Astrocyte (in vitro differentiated cells and primary cell): ENCODE data around the gene UNC93A. TPM values are rescaled to one million over a fixed set of nuclear protein-coding genes. Genes with fewer than 3 reads are reported as not detected.
"Not testable (repeated sequence)": the region's sequence is repeated elsewhere in the genome, so short reads cannot be mapped to it uniquely, and the experiment has no call there.

Experiments
- DNase-seq: peaks from one replicate; pipeline ENCODE4 v3.0.0-alpha.2; 2010; ENCODE audit warnings: low read depth
- FAIRE-seq: peaks from 2 replicates; lab custom pipeline; 2011; peaks lifted over from hg19 to GRCh38; lab: Jason Lieb, UNC
- H2AFZ ChIP-seq: 2 replicates; pipeline ENCODE4 v1.6.0; 2012; ENCODE audit warnings: low read depth, low read length, inconsistent platforms
- H3K27ac ChIP-seq: 2 replicates; pipeline ENCODE4 v1.5.1; 2011; ENCODE audit warnings: low read depth, low read length, inconsistent platforms
- H3K27me3 ChIP-seq: 2 replicates; pipeline ENCODE4 v1.6.0; 2011; ENCODE audit warnings: low read length, inconsistent platforms; ENCODE audit not compliant: insufficient read depth
- H3K36me3 ChIP-seq: 2 replicates; pipeline ENCODE4 v1.5.1; 2011; ENCODE audit warnings: low read length, inconsistent platforms; ENCODE audit not compliant: insufficient read depth
- H3K4me1 ChIP-seq: 2 replicates; pipeline ENCODE4 v1.5.1; 2011; ENCODE audit warnings: low read length, inconsistent platforms; ENCODE audit not compliant: insufficient read depth
- H3K4me2 ChIP-seq: 2 replicates; pipeline ENCODE4 v1.6.0; 2012; ENCODE audit warnings: low read length, inconsistent platforms
- H3K4me3 ChIP-seq: 2 replicates; pipeline ENCODE4 v1.5.1; 2011; ENCODE audit warnings: low read depth, mild to moderate bottlenecking, low read length, inconsistent platforms; ENCODE audit not compliant: insufficient read depth
- H3K79me2 ChIP-seq: 2 replicates; pipeline ENCODE4 v1.6.0; 2012; ENCODE audit warnings: mild to moderate bottlenecking, low read length, inconsistent platforms; ENCODE audit not compliant: insufficient read depth
- H3K9ac ChIP-seq: 2 replicates; pipeline ENCODE4 v1.6.0; 2012; ENCODE audit warnings: mild to moderate bottlenecking, low read length, inconsistent platforms
- H3K9me3 ChIP-seq: 2 replicates; pipeline ENCODE4 v1.5.1; 2012; ENCODE audit warnings: low read depth, mild to moderate bottlenecking, low read length, inconsistent platforms; ENCODE audit not compliant: insufficient read depth
- H4K20me1 ChIP-seq: 2 replicates; pipeline ENCODE4 v1.6.0; 2012; ENCODE audit warnings: low read length, inconsistent platforms; ENCODE audit not compliant: insufficient read depth
- H3K27ac Mint-ChIP-seq: one replicate; pipeline ENCODE4 v1.8.0; 2021; ENCODE audit warnings: mild to moderate bottlenecking, mixed read lengths; ENCODE audit not compliant: unreplicated experiment
- H3K27me3 Mint-ChIP-seq: one replicate; pipeline ENCODE4 v1.8.0; 2021; ENCODE audit warnings: low read depth, mixed read lengths; ENCODE audit not compliant: unreplicated experiment
- H3K36me3 Mint-ChIP-seq: one replicate; pipeline ENCODE4 v1.8.0; 2021; ENCODE audit warnings: low read depth, mixed read lengths; ENCODE audit not compliant: unreplicated experiment
- H3K4me1 Mint-ChIP-seq: one replicate; pipeline ENCODE4 v1.8.0; 2021; ENCODE audit warnings: low read depth, mixed read lengths; ENCODE audit not compliant: unreplicated experiment
- H3K4me3 Mint-ChIP-seq: one replicate; pipeline ENCODE4 v1.8.0; 2021; ENCODE audit warnings: mild to moderate bottlenecking, moderate library complexity, mixed read lengths; ENCODE audit not compliant: unreplicated experiment
- H3K9me3 Mint-ChIP-seq: one replicate; pipeline ENCODE4 v1.8.0; 2021; ENCODE audit warnings: mild to moderate bottlenecking, mixed read lengths; ENCODE audit not compliant: unreplicated experiment
- CTCF ChIP-seq: IDR thresholded peaks from 2 replicates; pipeline ENCODE4 v1.5.1; 2011; ENCODE audit warnings: low read depth, mild to moderate bottlenecking, inconsistent platforms, low read length, moderate library complexity; ENCODE audit not compliant: insufficient read depth
- EZH2 ChIP-seq: IDR thresholded peaks from 2 replicates; pipeline ENCODE4 v1.6.1; 2012; ENCODE audit warnings: mild to moderate bottlenecking, low read length, inconsistent platforms; ENCODE audit not compliant: insufficient read depth
- total RNA-seq: library from RNA; stranded (reverse); gene quantifications from 2 replicates; pipeline ENCODE4 v1.2.1, GENCODE V29; 2021

The UNC93A gene
- total RNA-seq, 1 donor from 2014 or later = not detected

DNA sequence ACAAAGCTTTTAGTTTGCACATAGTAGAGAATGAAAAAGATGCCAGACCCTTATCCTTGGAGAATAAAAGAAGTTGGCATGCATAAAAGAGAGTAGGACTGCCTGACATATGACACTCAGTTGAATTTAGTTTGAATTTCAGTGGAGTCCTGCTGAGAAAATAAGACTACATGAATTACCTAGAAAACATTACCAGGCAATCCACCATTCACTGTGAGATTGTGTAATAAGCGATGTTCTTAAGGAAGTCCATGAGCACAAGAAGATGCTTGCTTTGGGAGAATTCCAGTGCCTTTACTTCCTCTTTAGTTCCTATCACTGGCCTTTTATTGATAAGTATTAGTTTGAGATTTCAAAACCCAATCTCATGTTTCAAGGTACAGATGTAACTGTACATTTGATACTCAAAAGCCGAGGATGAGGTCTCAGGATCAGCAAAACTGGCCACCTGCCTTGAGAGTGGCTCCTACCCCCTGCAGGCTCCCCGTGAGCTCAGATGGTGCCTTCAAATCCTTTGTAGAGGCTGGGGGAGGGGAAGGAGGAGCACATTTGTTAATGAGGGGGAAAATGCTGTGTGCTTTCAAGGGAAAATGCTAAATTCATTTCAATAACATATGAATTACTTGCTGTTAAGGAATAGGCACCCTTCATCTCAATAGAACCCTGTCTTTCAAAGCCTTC is 11.2 kb upstream of the UNC93A start:
- no peak overlapping the region for H3K4me2 ChIP-seq
- no peaks in the 10 kb centered on the region for H3K4me1 ChIP-seq
- H3K27me3 ChIP-seq = no peaks in the 10 kb centered on the region
- H3K4me1 Mint-ChIP-seq = peaks cover 7% of the 10 kb centered on the region
- H3K36me3 ChIP-seq = no peaks in the 10 kb centered on the region
- H3K36me3 Mint-ChIP-seq = no peaks in the 10 kb centered on the region
- H3K4me3 ChIP-seq = no peak overlapping the region
- no peaks in the 10 kb centered on the region for H4K20me1 ChIP-seq
- H2AFZ ChIP-seq = no peak overlapping the region
- DNase-seq = no peak
- H3K27me3 Mint-ChIP-seq = peaks cover 29% of the 10 kb centered on the region
- no peak overlapping the region for H3K27ac Mint-ChIP-seq
- H3K4me3 Mint-ChIP-seq = no peak overlapping the region
- no peak for FAIRE-seq
- H3K27ac ChIP-seq = no peak overlapping the region
- no peak for TF ChIP-seq EZH2
- TF ChIP-seq CTCF = no peak
- no peak overlapping the region for H3K9ac ChIP-seq
- no peaks in the 10 kb centered on the region for H3K9me3 ChIP-seq
- no peaks in the 10 kb centered on the region for H3K79me2 ChIP-seq
- peaks cover 7% of the 10 kb centered on the region for H3K9me3 Mint-ChIP-seq

DNA sequence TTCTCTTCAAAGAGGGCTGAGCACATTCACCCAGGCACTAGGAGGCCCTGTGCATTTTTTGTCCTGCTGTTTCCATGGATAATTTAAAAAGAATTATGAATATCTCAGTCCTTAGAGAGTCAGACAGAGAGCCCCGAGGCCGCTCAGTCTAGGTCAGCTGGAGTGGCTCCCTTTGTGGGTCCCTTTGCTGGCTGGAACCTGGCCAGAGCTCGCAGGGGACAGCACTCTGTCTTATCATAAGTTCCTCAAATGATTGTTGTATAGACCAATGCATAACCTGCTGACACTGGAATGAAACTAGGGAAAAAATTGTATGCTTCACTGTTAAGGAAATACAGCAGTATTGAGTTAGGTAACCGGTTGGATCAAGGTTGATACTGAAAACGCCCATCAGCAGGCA is 10.6 kb upstream of the UNC93A start:
- H3K79me2 ChIP-seq, H3K4me1 ChIP-seq, H3K36me3 Mint-ChIP-seq, H3K27ac ChIP-seq, H3K36me3 ChIP-seq, H3K4me1 Mint-ChIP-seq, FAIRE-seq, H4K20me1 ChIP-seq, H3K27ac Mint-ChIP-seq, H2AFZ ChIP-seq, H3K4me2 ChIP-seq, H3K9me3 Mint-ChIP-seq, H3K4me3 ChIP-seq, H3K27me3 ChIP-seq, H3K9ac ChIP-seq, DNase-seq, H3K9me3 ChIP-seq, H3K4me3 Mint-ChIP-seq: not testable (repeated sequence)
- H3K27me3 Mint-ChIP-seq = peaks cover 29% of the 10 kb centered on the region

DNA sequence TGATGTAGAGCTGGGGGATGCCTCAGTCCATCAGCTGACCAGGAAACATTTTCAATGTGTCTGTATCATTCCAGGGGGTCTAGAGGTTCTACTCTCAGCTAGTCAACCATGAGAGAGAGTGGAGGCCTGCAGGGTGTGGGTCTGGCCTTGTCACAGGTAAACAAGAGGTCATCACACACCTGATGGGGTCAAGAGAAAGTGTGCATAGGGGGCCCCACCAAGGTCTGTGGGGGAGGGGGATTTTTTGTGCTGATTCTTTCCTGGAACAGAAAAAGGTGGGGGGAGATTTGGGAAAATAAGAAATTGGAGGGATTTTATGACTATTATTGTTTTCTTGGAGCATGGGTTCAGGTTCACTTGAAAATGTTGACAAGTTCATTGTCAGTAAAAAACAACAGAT is 8.9 kb upstream of the UNC93A start:
- Histone ChIP-seq H3K4me3 (no peak overlapping the region), H3K27me3 (no peaks in the 10 kb centered on the region), H3K9me3 (no peaks in the 10 kb centered on the region), H3K4me1 (no peaks in the 10 kb centered on the region), H3K79me2 (no peaks in the 10 kb centered on the region), H3K27ac (no peak overlapping the region), H3K36me3 (no peaks in the 10 kb centered on the region), H3K4me2 (no peak overlapping the region), H4K20me1 (no peaks in the 10 kb centered on the region), H2AFZ (no peak overlapping the region), H3K9ac (no peak overlapping the region)
- Mint-ChIP-seq H3K27me3 (peaks cover 23% of the 10 kb centered on the region), H3K9me3 (peaks cover 4% of the 10 kb centered on the region), H3K4me3 (no peak overlapping the region), H3K36me3 (no peaks in the 10 kb centered on the region), H3K27ac (no peak overlapping the region), H3K4me1 (peaks cover 7% of the 10 kb centered on the region)
- TF ChIP-seq EZH2 (no peak), CTCF (no peak)
- FAIRE-seq (no peak), DNase-seq (no peak)

DNA sequence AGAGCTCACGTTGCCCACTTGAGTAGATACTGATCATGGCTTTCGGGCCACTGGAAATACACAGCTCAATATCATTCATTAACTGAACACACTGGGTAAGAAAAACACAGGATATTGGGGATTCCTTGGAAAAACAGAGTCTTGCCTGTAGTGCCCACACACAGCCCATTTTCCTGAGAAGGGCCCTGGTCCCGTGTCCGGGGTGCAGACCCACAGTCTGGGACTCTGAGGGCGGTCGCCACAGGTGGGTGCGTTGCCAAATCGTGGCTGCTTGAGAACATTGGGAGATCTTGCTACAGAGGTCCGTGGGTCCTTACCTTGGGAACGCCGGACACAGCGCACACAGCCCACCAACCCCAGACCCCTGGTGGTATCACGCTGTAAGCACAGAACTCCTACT is 6.5 kb upstream of the UNC93A start:
- not testable (repeated sequence) for H3K27me3 ChIP-seq, H3K4me1 ChIP-seq, H3K36me3 ChIP-seq, H3K79me2 ChIP-seq, H3K9me3 Mint-ChIP-seq, H3K4me3 ChIP-seq, FAIRE-seq, H3K36me3 Mint-ChIP-seq, H3K9ac ChIP-seq, H3K9me3 ChIP-seq, DNase-seq, H3K4me2 ChIP-seq, H3K4me3 Mint-ChIP-seq, H3K27ac ChIP-seq, H3K4me1 Mint-ChIP-seq, H2AFZ ChIP-seq, H4K20me1 ChIP-seq, H3K27ac Mint-ChIP-seq
- peaks cover 28% of the 10 kb centered on the region for H3K27me3 Mint-ChIP-seq
